Hematopoietic multipotent progenitor cell treated with erythropoietin and hydrocortisone succinate and interleukin-3 and kit ligand, for 4 days (in vitro differentiated cells): ENCODE results near the gene ZBTB38.
A peak's percentile ranks its signal among the peaks of the same experiment; 100 is the strongest.

Experiments used
- DNase-seq: peaks from one replicate; pipeline ENCODE4 v3.0.0-alpha.2; 2015

The ZBTB38 gene

GRCh38 chr3:141368062-141368924, at the start of gene ZBTB38:
Gene ZBTB38, plus strand, starts transcription at chr3:141368504. Its CDS starts 73,885 bp downstream, at chr3:141442389.
- DNase-seq = peak; percentile 61

GRCh38 chr3:141320399-141321108, 47.8 kb upstream of the ZBTB38 start:
- no peak for DNase-seq

- DNase-seq = no peak
These were observed 47.2 kb upstream of the ZBTB38 start for GRCh38 chr3:141321109-141321497.

GRCh38 chr3:141323936-141324704, 44.2 kb upstream of the ZBTB38 start:
- DNase-seq = no peak

- DNase-seq = no peak
These were observed 42.2 kb upstream of the ZBTB38 start for GRCh38 chr3:141326123-141326522.

GRCh38 chr3:141326626-141327025, 41.7 kb upstream of the ZBTB38 start:
- no peak for DNase-seq

- no peak for DNase-seq
These were observed 39.8 kb upstream of the ZBTB38 start for GRCh38 chr3:141328286-141329166.

- no peak for DNase-seq
These were observed 38.1 kb upstream of the ZBTB38 start for GRCh38 chr3:141330235-141330634.

- no peak for DNase-seq
These were observed 37.5 kb upstream of the ZBTB38 start for GRCh38 chr3:141330718-141331376.

- no peak for DNase-seq
These were observed 36.7 kb upstream of the ZBTB38 start for GRCh38 chr3:141331377-141332318.

- no peak for DNase-seq
These were observed 35.9 kb upstream of the ZBTB38 start for GRCh38 chr3:141332416-141332815.

GRCh38 chr3:141333836-141334626, 34.3 kb upstream of the ZBTB38 start:
- DNase-seq = no peak

GRCh38 chr3:141334627-141335250, 33.6 kb upstream of the ZBTB38 start:
- DNase-seq = no peak

- no peak for DNase-seq
These were observed 32.7 kb upstream of the ZBTB38 start for GRCh38 chr3:141335531-141336061.

- no peak for DNase-seq
These were observed 31.4 kb upstream of the ZBTB38 start for GRCh38 chr3:141336672-141337522.

- DNase-seq = no peak
These were observed 30.8 kb upstream of the ZBTB38 start for GRCh38 chr3:141337523-141337854.

- no peak for DNase-seq
These were observed 30.3 kb upstream of the ZBTB38 start for GRCh38 chr3:141337991-141338390.

GRCh38 chr3:141338881-141339280, 29.4 kb upstream of the ZBTB38 start:
- no peak for DNase-seq
